ENCODE results near the gene MICAL3. TPM values are rescaled to one million over a fixed set of nuclear protein-coding genes. Genes with fewer than 3 reads are reported as not detected.

Gene MICAL3
- total RNA-seq, 1 experiment from 2014 or later = 47.1 TPM

GRCh38 chr22:17807578-17808410 lies 216.6 kb downstream of the MICAL3 start:
- H3K36me3 ChIP-seq (ENCODE audit: control insufficient read depth, insufficient read depth, low read length) = no peaks in the 10 kb centered on the region; the same call in 1 of the 2 replicates
- no peak for ATAC-seq
- no TSS peak for BruUV-seq (replicated peaks)

GRCh38 chr22:17807086-17807485 lies 217.3 kb downstream of the MICAL3 start:
- Histone ChIP-seq H3K36me3 (ENCODE audit: control insufficient read depth, insufficient read depth, low read length) (no peaks in the 10 kb centered on the region; the same call in 1 of the 2 replicates), H3K4me3 (ENCODE audit: low read depth in 2 of 2, low read length in 2 of 2) (no peak overlapping the region), H3K4me1 (ENCODE audit: control insufficient read depth, insufficient read depth, low read length) (no peaks in the 10 kb centered on the region), H3K9me3 (ENCODE audit: control insufficient read depth, insufficient read depth, low read depth, low read length) (no peaks in the 10 kb centered on the region), H3K27me3 (ENCODE audit: control insufficient read depth, insufficient read depth, low read length) (no peaks in the 10 kb centered on the region), H3K27ac (ENCODE audit: low read length) (no peak overlapping the region)
- no TSS peak for BruUV-seq (replicated peaks)
- ChIA-PET CTCF (no interaction called here), POLR2A (no interaction called here)
- intact Hi-C loops (cut with micrococcal nuclease; ENCODE audit: unreplicated experiment) = no loop called here
- in situ Hi-C loops (cut with HindIII; ENCODE audit: low pct_unique_long_range_greater_than_20kb, low sequenced_read_pairs) = no loop called here
- TF ChIP-seq SIN3A (IDR thresholded peaks at IDR 0.05; ENCODE audit: borderline replicate concordance, insufficient read depth, low read depth, low read length) (no peak), REST (IDR thresholded peaks at IDR 0.05; ENCODE audit: insufficient read depth in 1 of 2, low read depth in 2 of 2, low read length in 1 of 2) (no peak), POLR2AphosphoS5 (IDR thresholded peaks at IDR 0.05; ENCODE audit: low read depth, low read length) (no peak), TCF7L2 (IDR thresholded peaks at IDR 0.05; ENCODE audit: low read depth, low read length) (no peak), CTCF (IDR thresholded peaks at IDR 0.05) (no peak)
- ATAC-seq (no peak), DNase-seq (ENCODE audit: low read depth, low spot score) (no peak)

More at GRCh38 chr22:17807578-17808410, 216.6 kb downstream of the MICAL3 start:
- H3K4me1 ChIP-seq (ENCODE audit: control insufficient read depth, insufficient read depth, low read length) = no peaks in the 10 kb centered on the region
- intact Hi-C loops (cut with micrococcal nuclease; ENCODE audit: unreplicated experiment) (no loop called here), in situ Hi-C loops (cut with HindIII; ENCODE audit: low pct_unique_long_range_greater_than_20kb, low sequenced_read_pairs) (no loop called here)
- no peaks in the 10 kb centered on the region for H3K9me3 ChIP-seq (ENCODE audit: control insufficient read depth, insufficient read depth, low read depth, low read length)
- CTCF ChIA-PET = no interaction called here
- no peak for TF ChIP-seq REST (IDR thresholded peaks at IDR 0.05; ENCODE audit: insufficient read depth in 1 of 2, low read depth in 2 of 2, low read length in 1 of 2)
- no peak for TF ChIP-seq POLR2AphosphoS5 (IDR thresholded peaks at IDR 0.05; ENCODE audit: low read depth, low read length)
- TF ChIP-seq TCF7L2 (IDR thresholded peaks at IDR 0.05; ENCODE audit: low read depth, low read length) = no peak
- TF ChIP-seq SIN3A (IDR thresholded peaks at IDR 0.05; ENCODE audit: borderline replicate concordance, insufficient read depth, low read depth, low read length) = no peak
- TF ChIP-seq CTCF (IDR thresholded peaks at IDR 0.05) = no peak
- no peaks in the 10 kb centered on the region for H3K27me3 ChIP-seq (ENCODE audit: control insufficient read depth, insufficient read depth, low read length)
- DNase-seq (ENCODE audit: low read depth, low spot score) = no peak
- H3K27ac ChIP-seq (ENCODE audit: low read length) = no peak overlapping the region
- POLR2A ChIA-PET = no interaction called here
- H3K4me3 ChIP-seq (ENCODE audit: low read depth in 2 of 2, low read length in 2 of 2) = no peak overlapping the region

All from Panc1 (cell line).